Measurements from ENCODE around the gene PTPN11.

The PTPN11 gene

GRCh38 chr12:112540021-112540420, 121.3 kb downstream of the PTPN11 start:
- TF ChIP-seq, protein P1, sequence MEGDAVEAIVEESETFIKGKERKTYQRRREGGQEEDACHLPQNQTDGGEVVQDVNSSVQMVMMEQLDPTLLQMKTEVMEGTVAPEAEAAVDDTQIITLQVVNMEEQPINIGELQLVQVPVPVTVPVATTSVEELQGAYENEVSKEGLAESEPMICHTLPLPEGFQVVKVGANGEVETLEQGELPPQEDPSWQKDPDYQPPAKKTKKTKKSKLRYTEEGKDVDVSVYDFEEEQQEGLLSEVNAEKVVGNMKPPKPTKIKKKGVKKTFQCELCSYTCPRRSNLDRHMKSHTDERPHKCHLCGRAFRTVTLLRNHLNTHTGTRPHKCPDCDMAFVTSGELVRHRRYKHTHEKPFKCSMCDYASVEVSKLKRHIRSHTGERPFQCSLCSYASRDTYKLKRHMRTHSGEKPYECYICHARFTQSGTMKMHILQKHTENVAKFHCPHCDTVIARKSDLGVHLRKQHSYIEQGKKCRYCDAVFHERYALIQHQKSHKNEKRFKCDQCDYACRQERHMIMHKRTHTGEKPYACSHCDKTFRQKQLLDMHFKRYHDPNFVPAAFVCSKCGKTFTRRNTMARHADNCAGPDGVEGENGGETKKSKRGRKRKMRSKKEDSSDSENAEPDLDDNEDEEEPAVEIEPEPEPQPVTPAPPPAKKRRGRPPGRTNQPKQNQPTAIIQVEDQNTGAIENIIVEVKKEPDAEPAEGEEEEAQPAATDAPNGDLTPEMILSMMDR (IDR thresholded peaks at IDR 0.05; ENCODE audit: low read length) = no peak
- TF ChIP-seq EZH2 (optimal IDR thresholded peaks at IDR 0.05; ENCODE audit: low read depth, low read length) = no peak
- TF ChIP-seq EZH2phosphoT487 (IDR thresholded peaks at IDR 0.05; ENCODE audit: low read length) = no peak

DNA sequence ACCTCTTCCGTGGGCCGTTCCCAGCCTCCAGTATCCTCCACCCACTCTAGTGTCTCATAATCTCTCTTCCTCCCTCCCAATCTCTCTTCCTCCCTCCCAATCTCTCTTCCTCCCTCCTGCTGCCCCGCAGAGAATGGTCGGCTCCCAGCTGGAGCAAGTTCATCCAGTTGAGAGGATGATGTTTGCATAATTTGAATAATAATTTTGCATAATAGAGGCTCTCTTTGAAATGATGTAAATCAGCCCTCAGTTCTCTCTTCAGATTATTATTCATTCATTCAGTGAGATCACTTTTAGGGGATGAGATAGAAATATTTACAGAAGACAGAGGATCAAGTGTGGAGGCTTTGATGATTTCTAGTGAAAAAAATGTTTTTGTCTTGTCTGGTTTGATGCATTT, 125.0 kb downstream of the PTPN11 start:
- H3K4me3 ChIP-seq (ENCODE audit: low read length) = no peak overlapping the region
- H3K27me3 ChIP-seq (replicated peaks; ENCODE audit: insufficient read depth, low read length) = no peaks in the 10 kb centered on the region
- no peak overlapping the region for H3K27ac ChIP-seq (ENCODE audit: low read length)
- TF ChIP-seq EZH2phosphoT487 (IDR thresholded peaks at IDR 0.05; ENCODE audit: low read length) (no peak), EZH2 (optimal IDR thresholded peaks at IDR 0.05; ENCODE audit: low read depth, low read length) (no peak)
- TF ChIP-seq, protein P1 (IDR thresholded peaks at IDR 0.05; ENCODE audit: low read length) = no peak
- no peaks in the 10 kb centered on the region for H3K4me1 ChIP-seq (ENCODE audit: low read length)
- DNase-seq = no peak
- no peaks in the 10 kb centered on the region for H3K79me2 ChIP-seq (ENCODE audit: low read length)
- no peak overlapping the region for H3K4me2 ChIP-seq (ENCODE audit: low read depth, low read length)
- H2AFZ ChIP-seq (ENCODE audit: low read length) = no peak overlapping the region
- no peaks in the 10 kb centered on the region for H3K9me3 ChIP-seq (replicated peaks; ENCODE audit: insufficient read depth, low read length)
- H3K9me2 ChIP-seq (replicated peaks; ENCODE audit: insufficient read depth, low read length) = no peaks in the 10 kb centered on the region
- no peaks in the 10 kb centered on the region for H3K36me3 ChIP-seq (replicated peaks; ENCODE audit: insufficient read depth, low read length)
- H4K20me1 ChIP-seq (ENCODE audit: insufficient read depth, low read length) = no peaks in the 10 kb centered on the region
- no peak overlapping the region for H3K9ac ChIP-seq (ENCODE audit: low read length)
- no peaks in the 10 kb centered on the region for H3F3A ChIP-seq (ENCODE audit: insufficient read depth, low read length)

More at GRCh38 chr12:112540021-112540420, 121.3 kb downstream of the PTPN11 start:
- Histone ChIP-seq H3K9me2 (replicated peaks; ENCODE audit: insufficient read depth, low read length) (no peaks in the 10 kb centered on the region), H3K36me3 (replicated peaks; ENCODE audit: insufficient read depth, low read length) (no peaks in the 10 kb centered on the region), H3K9me3 (replicated peaks; ENCODE audit: insufficient read depth, low read length) (no peaks in the 10 kb centered on the region), H3K4me1 (ENCODE audit: low read length) (no peaks in the 10 kb centered on the region), H3K4me2 (ENCODE audit: low read depth, low read length) (no peak overlapping the region), H2AFZ (ENCODE audit: low read length) (no peak overlapping the region), H3K4me3 (ENCODE audit: low read length) (no peak overlapping the region), H3K9ac (ENCODE audit: low read length) (no peak overlapping the region), H3K79me2 (ENCODE audit: low read length) (no peaks in the 10 kb centered on the region), H3F3A (ENCODE audit: insufficient read depth, low read length) (no peaks in the 10 kb centered on the region), H4K20me1 (ENCODE audit: insufficient read depth, low read length) (no peaks in the 10 kb centered on the region), H3K27ac (ENCODE audit: low read length) (no peak overlapping the region), H3K27me3 (replicated peaks; ENCODE audit: insufficient read depth, low read length) (no peaks in the 10 kb centered on the region)
- no peak for DNase-seq

DNA sequence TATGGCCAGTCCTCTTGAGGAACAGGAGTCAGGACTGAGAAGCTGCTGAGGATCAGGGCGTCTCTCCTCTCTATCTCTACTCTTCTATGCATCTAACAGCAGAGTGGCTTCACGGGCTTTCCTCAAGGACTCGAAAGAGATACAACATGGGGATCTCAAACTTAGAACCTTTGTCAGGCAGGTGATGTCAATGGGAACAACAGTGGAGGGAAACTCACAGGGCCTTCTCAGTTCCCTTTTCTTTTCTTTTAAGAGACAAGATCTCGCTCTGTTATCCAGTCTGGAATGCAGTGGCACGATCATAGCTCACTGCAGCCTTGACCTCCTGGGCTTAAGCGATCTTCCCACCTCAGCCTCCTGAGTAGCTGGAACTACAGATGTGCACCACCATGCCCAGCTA, 127.6 kb downstream of the PTPN11 start:
- TF ChIP-seq, protein P1 (IDR thresholded peaks at IDR 0.05; ENCODE audit: low read length) = no peak
- no peak for TF ChIP-seq EZH2phosphoT487 (IDR thresholded peaks at IDR 0.05; ENCODE audit: low read length)
- TF ChIP-seq EZH2 (optimal IDR thresholded peaks at IDR 0.05; ENCODE audit: low read depth, low read length) = no peak
- Histone ChIP-seq H4K20me1 (ENCODE audit: insufficient read depth, low read length) (no peaks in the 10 kb centered on the region), H3K36me3 (replicated peaks; ENCODE audit: insufficient read depth, low read length) (no peaks in the 10 kb centered on the region), H3K4me3 (ENCODE audit: low read length) (no peak overlapping the region), H3K79me2 (ENCODE audit: low read length) (no peaks in the 10 kb centered on the region), H3K27me3 (replicated peaks; ENCODE audit: insufficient read depth, low read length) (no peaks in the 10 kb centered on the region), H3K9me2 (replicated peaks; ENCODE audit: insufficient read depth, low read length) (no peaks in the 10 kb centered on the region), H3K4me2 (ENCODE audit: low read depth, low read length) (no peak overlapping the region), H3K4me1 (ENCODE audit: low read length) (no peaks in the 10 kb centered on the region), H2AFZ (ENCODE audit: low read length) (no peak overlapping the region), H3K9me3 (replicated peaks; ENCODE audit: insufficient read depth, low read length) (no peaks in the 10 kb centered on the region), H3K27ac (ENCODE audit: low read length) (no peak overlapping the region), H3F3A (ENCODE audit: insufficient read depth, low read length) (no peaks in the 10 kb centered on the region), H3K9ac (ENCODE audit: low read length) (no peak overlapping the region)
- no peak for DNase-seq

All from MM.1S (cell line).